Colonic mucosa (tissue), 4 donors: ENCODE data around the gene CA12. TPM values are rescaled to one million over a fixed set of nuclear protein-coding genes. Genes with fewer than 3 reads are reported as not detected.

ENCODE experiments used
- DNase-seq: peaks from one replicate; pipeline ENCODE4 v3.0.0-alpha.2; 2020
- H3K27ac ChIP-seq: fragments of 200-600 bp; one replicate; pipeline ENCODE4 v1.8.0; 2021
- H3K27me3 ChIP-seq: fragments of 200-600 bp; one replicate; pipeline ENCODE4 v1.8.0; 2021
- H3K36me3 ChIP-seq: fragments of 200-600 bp; one replicate; pipeline ENCODE4 v1.8.0; 2021
- H3K4me1 ChIP-seq: fragments of 200-600 bp; one replicate; pipeline ENCODE4 v1.8.0; 2021; ENCODE audit warnings: mild to moderate bottlenecking
- H3K4me3 ChIP-seq: fragments of 200-600 bp; one replicate; pipeline ENCODE4 v1.8.0; 2021
- H3K9ac ChIP-seq, 2 donors: one replicate each; pipeline ENCODE4 v1.7.0; 2013; ENCODE audit warnings: control low read depth in 2 of 2, low read depth in 2 of 2, low read length in 2 of 2
- H3K9me3 ChIP-seq: fragments of 200-600 bp; one replicate; pipeline ENCODE4 v1.8.0; 2021
- intact Hi-C: fragments of 100-400 bp; cut with DNase I; formaldehyde crosslinking; loops from one replicate; pipeline ENCODE4 v1.14.1; 2022
- total RNA-seq, 2 donors: library from RNA; stranded (reverse); fragmentation: NEBNext Ultra II Directional in 1 of 2; extraction: Animal tissue kit (Norgen Biotek cat#: 25700) in 1 of 2; gene quantifications; one replicate each; pipeline ENCODE4 v1.2.1, GENCODE V29; 2021
- TF ChIP-seq, protein P1 (sequence below): fragments of 200-600 bp; IDR thresholded peaks from one replicate; pipeline ENCODE4 v1.8.0; 2022; ENCODE audit warnings: antibody characterized with exemption, mild to moderate bottlenecking
- donor health status: healthy.
- donor health status: DM: no; HTN: no; CAD: no.
- donor health status: DM: no; HTN: no; CAD: no.

The CA12 gene
- total RNA-seq, 2 donors from 2014 or later = 290 to 339 TPM

DNA sequence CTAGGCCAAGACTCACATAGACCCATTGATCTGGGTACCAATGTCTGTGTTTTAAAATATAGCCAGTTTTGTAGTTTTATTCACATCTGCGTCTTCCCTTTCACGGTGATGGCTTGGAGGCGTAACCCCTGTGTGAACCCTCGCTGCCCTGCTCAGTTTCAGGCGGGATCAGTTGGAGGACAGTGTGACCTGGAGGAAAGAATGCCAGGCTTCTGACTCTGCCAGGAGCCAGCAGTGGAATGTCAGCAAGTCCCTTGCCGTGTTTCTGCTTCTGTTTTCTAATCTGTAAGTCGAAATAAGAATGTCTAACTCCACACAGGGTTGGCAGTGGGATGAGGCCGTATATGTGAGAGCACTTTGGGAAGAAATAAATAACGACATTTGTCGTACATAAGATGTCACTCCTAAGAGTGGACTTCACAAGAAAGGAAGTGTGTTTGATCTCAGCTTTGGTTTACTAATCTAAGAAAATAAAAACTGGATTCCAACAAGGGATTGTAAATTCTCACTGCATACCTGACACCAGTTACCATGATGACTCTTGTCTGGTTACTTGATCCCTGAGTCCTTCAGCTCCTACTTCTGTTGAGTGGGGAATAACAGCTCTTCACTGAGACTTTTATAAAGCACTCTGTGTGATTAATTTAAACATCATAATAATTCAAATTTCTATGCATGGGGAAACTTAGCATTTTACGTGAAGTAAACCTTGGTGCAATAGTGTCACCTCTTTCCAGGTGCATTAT lies 6.3 kb upstream of the CA12 start:
- intact Hi-C loops = no loop called here
- DNase-seq = no peak

DNA sequence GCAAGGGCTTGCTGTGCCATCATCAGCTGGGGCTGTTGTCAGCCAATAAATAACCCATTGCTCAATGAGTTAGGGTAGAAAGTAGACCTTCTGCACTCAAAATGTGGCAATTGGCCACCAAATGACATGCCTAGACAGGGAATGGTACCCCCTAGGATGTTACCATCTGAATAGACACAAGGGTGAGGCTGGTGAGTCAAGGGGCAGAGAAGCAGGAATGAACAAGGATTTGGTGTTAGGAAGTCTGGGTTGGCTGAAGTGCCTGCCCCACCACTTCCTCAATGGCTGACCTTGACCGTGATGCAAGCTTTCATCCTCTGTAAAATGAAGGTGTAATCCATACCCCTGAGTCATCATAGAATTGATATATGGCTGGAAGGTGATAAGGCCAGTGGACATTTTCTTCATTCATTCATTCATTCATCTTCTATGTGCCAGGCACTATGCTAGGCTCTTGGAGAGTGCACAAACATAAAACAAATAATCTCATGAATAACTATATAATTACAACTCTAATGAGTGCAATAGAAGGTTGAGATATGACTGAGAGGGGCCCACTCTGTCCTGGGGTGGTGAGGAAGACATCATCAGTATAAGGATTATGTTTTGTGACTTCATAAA lies 4.4 kb upstream of the CA12 start:
- intact Hi-C loops = no loop called here
- Histone ChIP-seq H3K4me3 (no peak overlapping the region), H3K4me1 (peaks cover 4% of the 10 kb centered on the region), H3K9ac (no peak overlapping the region), H3K27me3 (no peaks in the 10 kb centered on the region), H3K9me3 (no peaks in the 10 kb centered on the region), H3K36me3 (no peaks in the 10 kb centered on the region), H3K27ac (no peak overlapping the region)
- TF ChIP-seq, protein P1, sequence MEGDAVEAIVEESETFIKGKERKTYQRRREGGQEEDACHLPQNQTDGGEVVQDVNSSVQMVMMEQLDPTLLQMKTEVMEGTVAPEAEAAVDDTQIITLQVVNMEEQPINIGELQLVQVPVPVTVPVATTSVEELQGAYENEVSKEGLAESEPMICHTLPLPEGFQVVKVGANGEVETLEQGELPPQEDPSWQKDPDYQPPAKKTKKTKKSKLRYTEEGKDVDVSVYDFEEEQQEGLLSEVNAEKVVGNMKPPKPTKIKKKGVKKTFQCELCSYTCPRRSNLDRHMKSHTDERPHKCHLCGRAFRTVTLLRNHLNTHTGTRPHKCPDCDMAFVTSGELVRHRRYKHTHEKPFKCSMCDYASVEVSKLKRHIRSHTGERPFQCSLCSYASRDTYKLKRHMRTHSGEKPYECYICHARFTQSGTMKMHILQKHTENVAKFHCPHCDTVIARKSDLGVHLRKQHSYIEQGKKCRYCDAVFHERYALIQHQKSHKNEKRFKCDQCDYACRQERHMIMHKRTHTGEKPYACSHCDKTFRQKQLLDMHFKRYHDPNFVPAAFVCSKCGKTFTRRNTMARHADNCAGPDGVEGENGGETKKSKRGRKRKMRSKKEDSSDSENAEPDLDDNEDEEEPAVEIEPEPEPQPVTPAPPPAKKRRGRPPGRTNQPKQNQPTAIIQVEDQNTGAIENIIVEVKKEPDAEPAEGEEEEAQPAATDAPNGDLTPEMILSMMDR = no peak
- DNase-seq = no peak

More for the DNA sequence above, 6.3 kb upstream of the CA12 start:
- Histone ChIP-seq H3K4me1 (peaks cover 4% of the 10 kb centered on the region), H3K27ac (no peak overlapping the region), H3K9me3 (no peaks in the 10 kb centered on the region), H3K27me3 (no peaks in the 10 kb centered on the region), H3K4me3 (no peak overlapping the region), H3K36me3 (no peaks in the 10 kb centered on the region), H3K9ac (no peak overlapping the region)
- TF ChIP-seq, protein P1 = no peak

DNA sequence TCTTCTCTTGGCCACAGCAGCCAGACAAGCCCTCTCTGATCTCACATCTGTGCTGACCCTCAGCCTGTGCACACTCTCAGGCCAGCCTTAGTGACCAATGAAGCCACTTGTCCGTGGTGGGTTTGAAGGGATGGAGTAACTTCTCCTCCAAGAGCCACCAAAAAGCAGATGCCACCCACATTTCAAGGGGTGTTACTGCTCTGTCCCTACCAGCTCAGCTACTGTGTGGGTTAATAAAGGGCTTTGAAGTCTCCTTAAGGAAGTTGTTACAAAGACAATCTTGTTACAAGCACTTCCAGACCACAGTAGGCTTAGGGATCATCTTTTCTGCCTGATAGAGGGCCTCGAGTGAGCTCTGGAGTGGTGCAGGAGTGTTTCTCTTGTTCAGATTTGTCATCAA lies 3.3 kb upstream of the CA12 start:
- intact Hi-C loops = no loop called here
- no peak for DNase-seq
- H3K4me3 ChIP-seq = no peak overlapping the region
- no peaks in the 10 kb centered on the region for H3K27me3 ChIP-seq
- peaks cover 4% of the 10 kb centered on the region for H3K4me1 ChIP-seq
- no peak overlapping the region for H3K27ac ChIP-seq
- H3K9me3 ChIP-seq = no peaks in the 10 kb centered on the region
- TF ChIP-seq, protein P1 = no peak
- no peak overlapping the region for H3K9ac ChIP-seq
- H3K36me3 ChIP-seq = no peaks in the 10 kb centered on the region

DNA sequence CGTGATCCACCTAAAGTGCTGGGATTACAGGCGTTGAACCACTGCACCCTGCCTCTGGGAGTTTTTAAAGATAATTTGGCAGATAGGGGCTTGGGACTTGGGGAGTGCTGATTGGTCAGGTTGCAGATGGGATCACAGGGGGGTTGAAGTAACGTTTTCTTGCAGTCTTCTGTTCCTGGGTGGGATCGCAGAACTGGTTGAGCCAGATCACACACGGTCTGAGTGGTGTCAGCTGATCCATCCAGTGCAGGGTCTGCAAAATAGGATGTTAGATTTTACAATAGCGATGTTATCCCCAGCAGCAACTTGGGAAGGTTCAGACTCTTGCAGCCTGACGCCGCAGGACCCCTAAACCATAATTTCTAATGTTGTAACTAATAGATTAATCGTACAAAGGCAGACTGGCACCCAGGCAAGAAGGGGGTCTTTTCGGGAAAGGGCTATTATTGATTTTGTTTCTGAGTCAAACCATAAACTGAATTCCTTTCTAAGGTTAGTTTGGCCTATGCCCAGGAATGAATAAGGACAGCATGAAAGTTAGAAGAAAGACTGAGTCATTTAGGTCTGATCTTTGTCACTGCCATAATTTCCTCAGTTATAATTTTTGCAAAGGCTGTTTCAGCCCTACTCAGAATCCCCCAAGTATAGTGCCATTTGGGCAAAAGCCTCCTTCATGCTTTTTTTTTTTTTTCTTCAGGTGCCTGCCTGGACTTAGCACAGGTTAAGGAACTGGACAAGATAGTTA lies 1.5 kb upstream of the CA12 start:
- no peak overlapping the region for H3K27ac ChIP-seq
- no peak overlapping the region for H3K4me3 ChIP-seq
- no peaks in the 10 kb centered on the region for H3K36me3 ChIP-seq
- H3K4me1 ChIP-seq = no peaks in the 10 kb centered on the region
- no peak for DNase-seq
- intact Hi-C loops = no loop called here
- no peaks in the 10 kb centered on the region for H3K27me3 ChIP-seq
- no peaks in the 10 kb centered on the region for H3K9me3 ChIP-seq
- TF ChIP-seq, protein P1 = no peak
- no peak overlapping the region for H3K9ac ChIP-seq

DNA sequence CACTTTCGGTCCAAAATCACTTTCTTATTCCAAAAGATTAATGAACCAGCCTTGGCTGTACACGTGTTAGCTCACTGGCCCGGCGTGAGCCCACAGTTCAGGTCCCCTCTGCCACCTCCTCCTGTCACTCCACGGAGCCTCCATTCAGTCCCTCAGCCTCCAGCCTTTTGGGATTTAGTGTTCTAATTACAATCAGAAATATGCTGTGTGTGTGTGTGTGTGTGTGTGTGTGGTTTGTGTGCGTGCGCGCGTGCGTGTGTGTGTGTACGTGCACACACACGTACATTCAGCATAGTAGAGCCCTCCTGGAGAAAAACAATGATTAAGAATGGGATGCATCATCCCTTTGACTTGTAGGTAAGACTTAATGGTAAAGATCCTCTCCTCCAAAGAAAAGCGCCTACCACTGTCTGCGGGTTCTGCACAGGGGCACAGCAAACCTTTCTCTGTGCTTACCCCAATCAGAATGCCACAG lies 801 bp downstream of the CA12 start:
- TF ChIP-seq, protein P1 = no peak
- H3K27me3 ChIP-seq = no peaks in the 10 kb centered on the region
- H3K27ac ChIP-seq = peak overlapping the region; percentile 56
- H3K9ac ChIP-seq = peak overlapping the region; percentile 62 to 93
- peak overlapping the region; percentile 65 for H3K4me3 ChIP-seq
- intact Hi-C loops = no loop called here
- H3K4me1 ChIP-seq = no peaks in the 10 kb centered on the region
- H3K36me3 ChIP-seq = no peaks in the 10 kb centered on the region
- no peaks in the 10 kb centered on the region for H3K9me3 ChIP-seq
- DNase-seq = no peak
